Frontal cortex (tissue), 4 donors: ENCODE measurements around the gene PLCL1. TPM values are rescaled to one million over a fixed set of nuclear protein-coding genes. Genes with fewer than 3 reads are reported as not detected.
"Not testable (repeated sequence)": the region's sequence is repeated elsewhere in the genome, so short reads cannot be mapped to it uniquely, and the experiment has no call there.

Source experiments
- DNase-seq, 2 donors: peaks; one replicate each; pipeline ENCODE4 v3.0.0; 2012; ENCODE audit warnings: low spot score in 2 of 2
- FAIRE-seq: peaks from 2 replicates; lab custom pipeline; 2012; peaks lifted over from hg19 to GRCh38; lab: Jason Lieb, UNC
- total RNA-seq: library from RNA; depleted of rRNA; stranded (reverse); fragments of >200 nt; gene quantifications from one replicate; pipeline ENCODE4 v1.2.3, GENCODE V29; 2014
- donor health status: control.
- donor health status: control.
- donor health status: control.

The PLCL1 gene
- total RNA-seq, 1 donor from 2014 or later, result 32.6 TPM

DNA sequence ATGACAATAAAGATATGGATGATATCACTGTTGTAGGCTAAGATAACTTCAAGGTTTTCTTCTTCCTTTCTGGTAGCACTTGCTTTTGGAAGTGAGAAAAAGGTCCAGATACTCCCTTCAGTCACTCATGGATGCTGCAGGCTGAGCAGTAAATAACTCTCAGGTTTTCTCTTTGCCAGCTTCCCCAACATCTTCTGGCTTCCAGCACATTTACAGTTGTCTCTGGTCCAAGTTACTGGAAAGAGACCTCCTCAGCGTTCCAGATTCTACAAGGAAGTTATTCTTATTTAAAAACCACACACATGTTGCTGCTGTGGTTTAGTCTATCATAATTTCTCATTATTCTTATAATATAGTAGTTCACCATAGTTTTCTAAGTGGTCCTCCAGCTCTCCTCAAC, 383.4 kb downstream of the PLCL1 start:
- FAIRE-seq, result no peak

DNA sequence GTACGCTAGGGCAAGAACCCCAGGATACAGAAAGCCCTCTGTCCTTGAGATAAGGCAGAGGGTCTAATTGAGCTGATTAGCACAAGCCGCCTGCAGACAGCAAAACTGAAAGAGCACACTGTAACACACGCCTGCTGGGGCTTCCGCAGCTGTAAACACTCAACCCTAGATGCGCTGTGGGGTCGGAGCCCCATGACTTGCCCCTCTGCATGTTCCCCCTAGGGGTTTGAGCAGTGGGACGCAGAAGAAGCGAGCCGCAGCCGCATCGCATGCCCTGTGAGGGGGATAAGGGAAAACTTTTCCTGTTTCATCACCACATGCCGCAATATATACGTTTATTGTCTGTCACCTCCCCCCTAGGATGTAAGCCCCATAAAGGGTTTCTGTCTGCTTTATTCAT, 384.6 kb downstream of the PLCL1 start:
- DNase-seq, result no peak
- FAIRE-seq, result no peak

More for the DNA sequence above, 383.4 kb downstream of the PLCL1 start:
- no peak for DNase-seq

DNA sequence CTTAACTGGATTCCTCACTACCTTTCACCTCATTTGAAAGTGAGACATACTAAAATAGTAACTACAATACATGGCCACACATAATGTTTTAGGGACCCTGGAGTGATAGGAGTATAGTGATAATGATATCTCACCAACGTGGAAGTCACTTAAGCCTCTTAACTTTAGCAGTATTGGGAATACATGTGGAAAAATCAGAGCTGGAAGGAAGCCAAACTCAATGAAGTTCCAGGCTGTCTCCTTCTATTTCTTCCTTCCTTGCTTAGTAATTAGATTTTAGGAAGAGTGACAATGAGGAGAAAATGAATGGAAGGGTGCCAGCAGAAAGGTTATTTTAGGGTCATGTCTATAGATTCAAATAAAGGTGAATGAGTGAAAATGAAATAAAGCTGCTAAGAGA, 387.3 kb downstream of the PLCL1 start:
- DNase-seq, result no peak
- FAIRE-seq, result no peak

DNA sequence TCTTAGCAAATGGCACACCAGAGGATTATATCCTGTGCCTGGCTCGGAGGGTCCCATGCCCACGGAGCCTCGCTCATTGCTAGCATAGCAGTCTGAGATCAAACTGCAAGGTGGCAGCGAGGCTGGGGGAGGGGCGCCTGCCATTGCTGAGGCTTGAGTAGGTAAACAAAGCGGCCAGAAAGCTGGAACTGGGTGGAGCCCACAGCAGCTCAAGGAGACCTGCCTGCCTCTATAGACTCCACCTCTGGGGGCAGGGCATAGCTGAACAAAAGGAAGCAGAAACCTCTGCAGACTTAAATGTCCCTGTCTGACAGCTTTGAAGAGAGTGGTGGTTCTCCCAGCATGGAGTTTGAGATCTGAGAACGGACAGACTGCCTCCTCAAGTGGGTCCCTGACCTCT, 392.2 kb downstream of the PLCL1 start:
- not testable (repeated sequence) for DNase-seq, FAIRE-seq

Other genes with a start within 250 kb of the PLCL1 start
- 22.8 TPM for gene RFTN2, start 129.0 kb upstream of the PLCL1 start, total RNA-seq
- gene MARS2, start 99.2 kb upstream of the PLCL1 start, total RNA-seq, result 9.8 TPM
- gene BOLL, start 19.3 kb upstream of the PLCL1 start, total RNA-seq, result not detected